Trophoblast cell (in vitro differentiated cells and primary cell): ENCODE data around the gene ATIC.

Experiments used
- DNase-seq, 2 donors: peaks; one replicate each; pipeline ENCODE4 v3.0.0-alpha.2; 2016
- H2AFZ ChIP-seq: 2 replicates; pipeline ENCODE4 v1.6.1; 2013; ENCODE audit warnings: low read length, moderate library complexity, mild to moderate bottlenecking; ENCODE audit not compliant: insufficient read depth, poor library complexity
- H2AK5ac ChIP-seq: 2 replicates; pipeline ENCODE4 v1.6.1; 2013; ENCODE audit warnings: mild to moderate bottlenecking, low read length
- H2BK120ac ChIP-seq: 2 replicates; pipeline ENCODE4 v1.6.1; 2013; ENCODE audit warnings: low read length, mild to moderate bottlenecking, moderate library complexity; ENCODE audit not compliant: insufficient read depth, poor library complexity
- H2BK12ac ChIP-seq: 2 replicates; pipeline ENCODE4 v1.6.1; 2013; ENCODE audit warnings: mild to moderate bottlenecking, low read length, moderate library complexity
- H2BK5ac ChIP-seq: 2 replicates; pipeline ENCODE4 v1.6.1; 2013; ENCODE audit warnings: low read length, low read depth, moderate library complexity, mild to moderate bottlenecking; ENCODE audit not compliant: poor library complexity
- H3K14ac ChIP-seq: 2 replicates; pipeline ENCODE4 v1.6.1; 2013; ENCODE audit warnings: mild to moderate bottlenecking, low read length
- H3K18ac ChIP-seq: 2 replicates; pipeline ENCODE4 v1.6.1; 2013; ENCODE audit warnings: mild to moderate bottlenecking, low read length
- H3K23ac ChIP-seq: 2 replicates; pipeline ENCODE4 v1.6.1; 2013; ENCODE audit warnings: low read length
- H3K27ac ChIP-seq: 2 replicates; pipeline ENCODE4 v1.5.1; 2013; ENCODE audit warnings: low read depth, mild to moderate bottlenecking, inconsistent platforms, low read length, moderate library complexity
- H3K27me3 ChIP-seq: 2 replicates; pipeline ENCODE4 v1.6.1; 2013; ENCODE audit warnings: inconsistent platforms, mild to moderate bottlenecking, low read length, moderate library complexity; ENCODE audit not compliant: insufficient read depth
- H3K36me3 ChIP-seq, 2 experiments: 1 replicate in 1 of 2; 2 replicates in 1 of 2; pipeline ENCODE4 v1.6.1; 2013; ENCODE audit warnings: low read length in 2 of 2, mild to moderate bottlenecking in 2 of 2, moderate library complexity in 1 of 2; ENCODE audit not compliant: insufficient read depth in 2 of 2, control insufficient read depth in 1 of 2
- H3K4ac ChIP-seq: 2 replicates; pipeline ENCODE4 v1.6.1; 2013; ENCODE audit warnings: low read depth, mild to moderate bottlenecking, low read length, moderate library complexity
- H3K4me1 ChIP-seq, 2 experiments: 1 replicate in 1 of 2; 2 replicates in 1 of 2; pipeline ENCODE4 v1.6.1; 2013; ENCODE audit warnings: low read length in 2 of 2, mild to moderate bottlenecking in 2 of 2, moderate library complexity in 1 of 2; ENCODE audit not compliant: insufficient read depth in 2 of 2, control insufficient read depth in 1 of 2
- H3K4me2 ChIP-seq: 2 replicates; pipeline ENCODE4 v1.6.1; 2013; ENCODE audit warnings: inconsistent platforms, mild to moderate bottlenecking, low read length, moderate library complexity
- H3K4me3 ChIP-seq: 2 replicates; pipeline ENCODE4 v1.5.1; 2013; ENCODE audit warnings: mild to moderate bottlenecking, low read depth, low read length, inconsistent platforms
- H3K79me1 ChIP-seq: one replicate; pipeline ENCODE4 v1.6.1; 2013; ENCODE audit warnings: low read length
- H3K79me2 ChIP-seq: 2 replicates; pipeline ENCODE4 v1.6.1; 2013; ENCODE audit warnings: low read length, mild to moderate bottlenecking; ENCODE audit not compliant: control insufficient read depth, insufficient read depth, poor library complexity
- H3K9ac ChIP-seq: 2 replicates; pipeline ENCODE4 v1.6.1; 2013; ENCODE audit warnings: mild to moderate bottlenecking, low read length
- H3K9me3 ChIP-seq: 2 replicates; pipeline ENCODE4 v1.6.1; 2013; ENCODE audit warnings: low read depth, mild to moderate bottlenecking, control low read depth, inconsistent platforms, low read length; ENCODE audit not compliant: insufficient read depth
- H4K12ac ChIP-seq: 2 replicates; pipeline ENCODE4 v1.6.1; 2013; ENCODE audit warnings: low read depth, mild to moderate bottlenecking, low read length, moderate library complexity
- H4K8ac ChIP-seq: 2 replicates; pipeline ENCODE4 v1.6.1; 2013; ENCODE audit warnings: low read depth, mild to moderate bottlenecking, low read length, moderate library complexity
- H4K91ac ChIP-seq: one replicate; pipeline ENCODE4 v1.6.1; 2013; ENCODE audit warnings: low read depth, mild to moderate bottlenecking, low read length, moderate library complexity
- WGBS: extraction: QIAGEN DNeasy Blood & Tissue Kit; methylation state at CpG from one replicate; pipeline ENCODE4 v1.1.7; 2013; ENCODE audit warnings: missing lambda C conversion rate; ENCODE audit not compliant: insufficient read length, insufficient coverage; ENCODE audit errors: extremely low coverage; 5-methylcytosine and 5-hydroxymethylcytosine counted together

ATIC gene

DNA sequence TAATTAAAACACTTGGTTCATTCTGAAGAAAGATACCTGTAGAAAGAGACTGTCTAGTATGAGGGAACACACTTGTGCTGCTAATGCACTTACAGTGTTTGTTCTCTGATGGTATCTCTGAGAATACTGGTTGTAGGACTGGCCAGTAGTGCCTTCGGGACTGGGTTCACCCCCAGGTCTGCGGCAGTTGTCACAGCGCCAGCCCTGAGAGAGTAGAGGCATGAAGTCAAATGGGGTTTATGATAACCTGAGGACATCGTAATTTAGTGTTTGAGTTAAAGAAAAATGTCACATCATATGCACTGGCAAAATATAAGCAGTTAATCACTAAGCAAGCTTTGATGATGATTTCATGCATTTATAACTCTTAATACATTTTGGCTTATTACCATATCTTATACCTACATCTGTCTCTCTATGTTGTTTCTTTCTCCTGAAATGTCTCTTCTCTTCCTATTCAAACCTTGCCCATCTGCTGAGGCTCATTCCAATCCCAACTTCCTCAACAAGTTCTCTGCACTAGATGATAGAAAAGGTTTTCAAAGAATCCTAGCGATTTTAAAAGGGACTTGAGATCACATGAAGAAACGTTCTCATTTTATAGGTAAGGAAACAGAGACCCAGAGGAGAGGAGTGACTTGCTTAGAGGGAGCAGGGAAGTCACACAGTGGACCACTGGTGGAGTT lies 50.2 kb downstream of the ATIC start:
- H3K9me3 ChIP-seq: no peaks in the 10 kb centered on the region
- no peak overlapping the region for H4K12ac ChIP-seq
- H3K27ac ChIP-seq: no peak overlapping the region
- H2BK12ac ChIP-seq: no peak overlapping the region
- no peak overlapping the region for H3K23ac ChIP-seq
- no peak overlapping the region for H2BK120ac ChIP-seq
- no peak overlapping the region for H3K4me2 ChIP-seq
- no peak overlapping the region for H3K4me3 ChIP-seq
- no peak overlapping the region for H4K91ac ChIP-seq
- H3K36me3 ChIP-seq: peaks cover 29 to 47% of the 10 kb centered on the region in 2 experiments
- no peak overlapping the region for H3K14ac ChIP-seq
- H3K9ac ChIP-seq: no peak overlapping the region
- H3K79me2 ChIP-seq: no peaks in the 10 kb centered on the region
- H3K27me3 ChIP-seq: no peaks in the 10 kb centered on the region
- H3K4me1 ChIP-seq: no peaks in the 10 kb centered on the region
- no peak overlapping the region for H2BK5ac ChIP-seq
- WGBS: no CpG with 5 or more reads among the region's 6 CpGs
- H3K18ac ChIP-seq: no peak overlapping the region
- peak in 1 of 2 donors; percentile 55 for DNase-seq
- H4K8ac ChIP-seq: no peak overlapping the region
- no peaks in the 10 kb centered on the region for H3K79me1 ChIP-seq
- H3K4ac ChIP-seq: no peak overlapping the region
- H2AK5ac ChIP-seq: no peak overlapping the region
- H2AFZ ChIP-seq: no peak overlapping the region

DNA sequence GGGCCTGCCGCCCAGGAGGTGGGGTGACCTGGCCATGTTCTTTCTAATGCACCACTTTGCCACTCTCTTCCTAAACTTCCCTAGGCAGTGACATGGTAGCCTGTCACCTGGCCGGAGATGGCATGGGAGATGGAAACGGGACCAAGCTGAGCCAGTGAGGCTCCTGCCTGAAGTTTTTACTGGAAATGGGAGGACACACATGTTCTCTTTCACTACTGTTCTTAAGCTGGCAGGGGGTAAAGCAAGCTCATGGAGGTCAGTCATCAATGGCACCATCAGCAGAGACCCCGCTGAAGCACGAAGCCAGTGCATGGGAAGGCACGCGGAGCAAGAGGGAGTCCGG lies 50.7 kb downstream of the ATIC start:
- Histone ChIP-seq H4K12ac (no peak overlapping the region), H3K4ac (no peak overlapping the region), H3K27ac (no peak overlapping the region), H3K23ac (peak overlapping the region; percentile 82), H3K4me1 (no peaks in the 10 kb centered on the region), H4K8ac (no peak overlapping the region), H3K18ac (no peak overlapping the region), H4K91ac (no peak overlapping the region), H3K14ac (no peak overlapping the region), H2BK12ac (no peak overlapping the region), H3K79me2 (no peaks in the 10 kb centered on the region), H2AK5ac (no peak overlapping the region), H3K9ac (peak overlapping the region; percentile 49), H2AFZ (no peak overlapping the region), H2BK120ac (no peak overlapping the region), H3K9me3 (no peaks in the 10 kb centered on the region), H3K4me3 (peak overlapping the region; percentile 59), H2BK5ac (no peak overlapping the region), H3K36me3 (peaks cover 29 to 50% of the 10 kb centered on the region in 2 experiments), H3K4me2 (no peak overlapping the region), H3K79me1 (no peaks in the 10 kb centered on the region), H3K27me3 (no peaks in the 10 kb centered on the region)
- WGBS: no CpG with 5 or more reads among the region's 8 CpGs
- no peak for DNase-seq

DNA sequence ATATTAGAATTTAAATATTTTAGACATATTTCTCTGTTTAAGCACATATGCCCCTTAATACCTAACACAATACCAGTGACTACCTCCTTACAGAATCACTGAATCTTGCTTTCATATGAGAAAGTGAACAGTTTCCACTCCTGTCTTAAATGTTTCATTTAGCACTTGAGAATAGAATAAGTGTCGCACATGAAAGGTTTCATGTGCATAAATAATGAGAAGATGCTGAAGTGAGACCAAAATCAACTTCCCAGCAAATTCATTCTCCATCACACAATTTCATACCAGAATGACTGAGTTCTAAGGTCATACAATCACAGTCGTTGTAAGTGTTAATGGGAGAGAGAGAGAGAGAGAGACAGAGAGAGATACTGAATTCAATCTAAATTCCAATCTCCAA lies 51.2 kb downstream of the ATIC start:
- no peak overlapping the region for H2BK5ac ChIP-seq
- H3K18ac ChIP-seq: no peak overlapping the region
- WGBS: no CpG with 5 or more reads among the region's 2 CpGs
- no peak overlapping the region for H3K14ac ChIP-seq
- no peak overlapping the region for H4K8ac ChIP-seq
- no peak overlapping the region for H3K4me3 ChIP-seq
- peaks cover 30 to 54% of the 10 kb centered on the region in 2 experiments for H3K36me3 ChIP-seq
- no peak overlapping the region for H2BK120ac ChIP-seq
- DNase-seq: peak in 1 of 2 donors; percentile 26
- H3K9ac ChIP-seq: no peak overlapping the region
- H2BK12ac ChIP-seq: no peak overlapping the region
- H2AK5ac ChIP-seq: no peak overlapping the region
- H3K79me2 ChIP-seq: no peaks in the 10 kb centered on the region
- H3K4me2 ChIP-seq: no peak overlapping the region
- no peaks in the 10 kb centered on the region for H3K79me1 ChIP-seq
- no peak overlapping the region for H3K4ac ChIP-seq
- H3K9me3 ChIP-seq: no peaks in the 10 kb centered on the region
- no peaks in the 10 kb centered on the region for H3K4me1 ChIP-seq
- H3K23ac ChIP-seq: no peak overlapping the region
- H3K27ac ChIP-seq: no peak overlapping the region
- no peak overlapping the region for H2AFZ ChIP-seq
- no peak overlapping the region for H4K12ac ChIP-seq
- H4K91ac ChIP-seq: no peak overlapping the region
- no peaks in the 10 kb centered on the region for H3K27me3 ChIP-seq

DNA sequence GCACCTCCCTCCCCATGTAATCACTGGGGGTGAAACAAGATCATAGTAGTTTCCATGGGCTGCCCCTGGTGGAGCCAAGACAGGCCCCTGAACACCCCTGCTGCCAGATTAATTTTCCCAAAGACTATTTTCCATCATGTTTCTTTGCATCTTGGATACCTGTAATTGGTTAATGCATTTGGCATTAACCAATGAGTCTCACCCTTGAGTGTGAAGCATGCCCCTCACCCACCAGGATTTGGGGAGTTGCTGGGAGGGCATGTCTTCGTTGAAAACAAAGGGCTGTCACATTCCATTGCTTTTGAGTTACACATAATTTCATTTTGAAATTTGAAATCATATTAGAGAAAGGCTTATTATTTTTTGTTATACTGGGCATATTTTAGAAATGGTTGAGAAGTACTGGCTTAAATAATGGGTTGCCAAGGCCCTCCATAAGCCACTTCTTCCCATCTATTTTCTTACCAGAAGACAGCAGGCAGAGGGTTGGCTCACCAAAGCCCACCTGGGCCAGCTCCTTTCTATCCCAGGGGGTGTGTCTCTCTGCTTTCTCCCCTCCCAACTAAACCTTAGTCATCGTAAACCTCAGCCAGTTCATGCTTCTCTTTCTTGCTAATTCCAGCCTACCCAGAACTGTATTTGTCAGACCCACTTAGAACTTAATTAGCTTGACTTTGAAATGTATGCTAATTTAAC lies 51.8 kb downstream of the ATIC start:
- H3K79me1 ChIP-seq: no peaks in the 10 kb centered on the region

More for the DNA sequence above, 51.8 kb downstream of the ATIC start:
- no peak overlapping the region for H3K4ac ChIP-seq
- no peak overlapping the region for H3K4me3 ChIP-seq
- no peak overlapping the region for H4K12ac ChIP-seq
- no peaks in the 10 kb centered on the region for H3K27me3 ChIP-seq
- peaks cover 30 to 56% of the 10 kb centered on the region in 2 experiments for H3K36me3 ChIP-seq
- no peak overlapping the region for H2BK120ac ChIP-seq
- H4K8ac ChIP-seq: no peak overlapping the region
- H4K91ac ChIP-seq: no peak overlapping the region
- H3K79me2 ChIP-seq: no peaks in the 10 kb centered on the region
- no peak overlapping the region for H2BK5ac ChIP-seq
- no peak overlapping the region for H3K14ac ChIP-seq
- no peak overlapping the region for H2AK5ac ChIP-seq
- H2BK12ac ChIP-seq: no peak overlapping the region
- H3K23ac ChIP-seq: no peak overlapping the region
- no peak overlapping the region for H3K9ac ChIP-seq
- H3K9me3 ChIP-seq: no peaks in the 10 kb centered on the region
- DNase-seq: no peak
- no peak overlapping the region for H3K18ac ChIP-seq
- no CpG with 5 or more reads among the region's 2 CpGs for WGBS
- no peak overlapping the region for H2AFZ ChIP-seq
- H3K4me1 ChIP-seq: no peaks in the 10 kb centered on the region
- no peak overlapping the region for H3K4me2 ChIP-seq
- no peak overlapping the region for H3K27ac ChIP-seq
